IMR-90 (cell line): Measurements from ENCODE around the gene CAND2. TPM values are rescaled to one million over a fixed set of nuclear protein-coding genes. Genes with fewer than 3 reads are reported as not detected.

Experiments
- ATAC-seq: fragments of 200-7000 bp; cut with Tn5 transposase; 2 replicates; pipeline ENCODE4 v1.9.1; 2020; ENCODE audit warnings: low read depth, mild to moderate bottlenecking, moderate library complexity
- BruUV-seq: library from RNA; stranded (reverse); fragments of 400-500 nt; replicated peaks from 2 replicates; lab custom pipeline; 2021; lab: Mats Ljungman, UMichigan
- CTCF ChIA-PET: fragments of 300-600 bp; formaldehyde crosslinking; extraction: SDS; loops from one replicate; lab custom pipeline; 2021; ENCODE audit warnings: antibody characterized with exemption; lab: Yijun Ruan, JAX
- POLR2A ChIA-PET: fragments of 300-600 bp; sonication (Branson Sonifier 250); formaldehyde crosslinking; loops from one replicate; lab custom pipeline; 2022; ENCODE audit warnings: antibody characterized with exemption; ENCODE audit not compliant: unreplicated experiment; lab: Charles Lee
- DNase-seq: peaks from one replicate; pipeline ENCODE4 v3.0.0; 2013
- H2AFZ ChIP-seq: replicated peaks from 2 replicates; pipeline ENCODE3; 2013; ENCODE audit warnings: low read length, mild to moderate bottlenecking; ENCODE audit not compliant: poor library complexity
- H2AK5ac ChIP-seq: 2 replicates; pipeline ENCODE4 v1.6.1; 2013; ENCODE audit warnings: low read depth, low read length, inconsistent platforms
- H2AK9ac ChIP-seq: replicated peaks from 2 replicates; pipeline ENCODE3; 2013; ENCODE audit warnings: mild to moderate bottlenecking, low read depth, low read length, moderate library complexity; ENCODE audit not compliant: poor library complexity
- H2BK120ac ChIP-seq: 2 replicates; pipeline ENCODE4 v1.6.1; 2013; ENCODE audit warnings: low read depth, low read length, inconsistent platforms
- H2BK15ac ChIP-seq: 3 replicates; pipeline ENCODE4 v1.6.1; 2013; ENCODE audit warnings: low read depth, low read length, inconsistent platforms
- H2BK20ac ChIP-seq: 2 replicates; pipeline ENCODE4 v1.6.1; 2013; ENCODE audit warnings: low read depth, mild to moderate bottlenecking, inconsistent platforms, low read length, moderate library complexity
- H2BK5ac ChIP-seq: 2 replicates; pipeline ENCODE4 v1.6.1; 2013; ENCODE audit warnings: mild to moderate bottlenecking, low read depth, low read length, inconsistent platforms; ENCODE audit not compliant: poor library complexity, severe bottlenecking
- H3K14ac ChIP-seq: replicated peaks from 2 replicates; pipeline ENCODE4 v1.6.1; 2013; ENCODE audit warnings: low read depth, low read length, inconsistent platforms
- H3K18ac ChIP-seq: 2 replicates; pipeline ENCODE4 v1.6.1; 2013; ENCODE audit warnings: low read depth, low read length, control low read depth
- H3K23ac ChIP-seq: 2 replicates; pipeline ENCODE4 v1.6.1; 2013; ENCODE audit warnings: low read depth, low read length, inconsistent platforms
- H3K27ac ChIP-seq: 2 replicates; pipeline ENCODE4 v1.5.1; 2013; ENCODE audit warnings: mild to moderate bottlenecking, control low read depth, low read length; ENCODE audit not compliant: insufficient read depth
- H3K27me3 ChIP-seq: 2 replicates; pipeline ENCODE4 v1.6.1; 2013; ENCODE audit warnings: low read length; ENCODE audit not compliant: control insufficient read depth, insufficient read depth
- H3K36me3 ChIP-seq: 2 replicates; pipeline ENCODE4 v1.6.1; 2013; ENCODE audit warnings: low read length, mixed read lengths; ENCODE audit not compliant: control insufficient read depth, insufficient read depth
- H3K4ac ChIP-seq: 2 replicates; pipeline ENCODE4 v1.6.1; 2013; ENCODE audit warnings: low read depth, low read length, inconsistent platforms
- H3K4me1 ChIP-seq: 2 replicates; pipeline ENCODE4 v1.6.1; 2013; ENCODE audit warnings: low read length, mixed read lengths; ENCODE audit not compliant: control insufficient read depth, insufficient read depth
- H3K4me2 ChIP-seq: 2 replicates; pipeline ENCODE4 v1.6.1; 2013; ENCODE audit warnings: low read depth, mild to moderate bottlenecking, control low read depth, low read length, moderate library complexity
- H3K4me3 ChIP-seq: 2 replicates; pipeline ENCODE4 v1.5.1; 2013; ENCODE audit warnings: low read depth, mild to moderate bottlenecking, control low read depth, low read length, moderate library complexity; ENCODE audit not compliant: insufficient read depth
- H3K56ac ChIP-seq: 2 replicates; pipeline ENCODE4 v1.6.1; 2013; ENCODE audit warnings: low read length, inconsistent platforms; ENCODE audit not compliant: insufficient read depth; ENCODE audit errors: extremely low read depth
- H3K79me1 ChIP-seq, 2 experiments: 2 replicates each; pipeline ENCODE4 v1.6.1; 2013; ENCODE audit warnings: low read length in 2 of 2, inconsistent platforms in 1 of 2, low read depth in 1 of 2
- H3K9ac ChIP-seq: 2 replicates; pipeline ENCODE4 v1.6.1; 2013; ENCODE audit warnings: low read depth, low read length, control low read depth
- H3K9me1 ChIP-seq: 2 replicates; pipeline ENCODE4 v1.6.1; 2013; ENCODE audit warnings: low read length, inconsistent platforms; ENCODE audit not compliant: insufficient read depth
- H3K9me3 ChIP-seq: 2 replicates; pipeline ENCODE4 v1.6.1; 2013; ENCODE audit warnings: low read length; ENCODE audit not compliant: control insufficient read depth, insufficient read depth
- H4K20me1 ChIP-seq: 2 replicates; pipeline ENCODE4 v1.6.1; 2013; ENCODE audit warnings: low read length, inconsistent platforms; ENCODE audit not compliant: insufficient read depth
- H4K5ac ChIP-seq: 2 replicates; pipeline ENCODE4 v1.6.1; 2013; ENCODE audit warnings: mild to moderate bottlenecking, low read depth, low read length, control low read depth
- H4K8ac ChIP-seq, 2 experiments: 2 replicates each; pipeline ENCODE4 v1.6.1; 2013; ENCODE audit warnings: low read depth in 2 of 2, low read length in 2 of 2, control low read depth in 1 of 2, inconsistent platforms in 1 of 2
- H4K91ac ChIP-seq: 2 replicates; pipeline ENCODE4 v1.6.1; 2013; ENCODE audit warnings: low read depth, low read length, inconsistent platforms; ENCODE audit not compliant: insufficient read depth
- BHLHE40 ChIP-seq: fragments of 150-350 bp; IDR thresholded peaks from 2 replicates; pipeline ENCODE4 v1.6.1; 2016; ENCODE audit warnings: mild to moderate bottlenecking, low read depth, low read length
- CEBPB ChIP-seq: IDR thresholded peaks from 2 replicates; pipeline ENCODE4 v1.6.1; 2012; ENCODE audit warnings: low read depth, low read length, improper control_type of control experiment
- CTCF ChIP-seq: conservative IDR thresholded peaks from 2 replicates; pipeline ENCODE4 v1.5.1; 2012; ENCODE audit warnings: mild to moderate bottlenecking, low read depth, low read length, improper control_type of control experiment
- FOS ChIP-seq: fragments of 150-350 bp; IDR thresholded peaks from 2 replicates; pipeline ENCODE4 v1.6.1; 2016; ENCODE audit warnings: low read depth, low read length
- MXI1 ChIP-seq: IDR thresholded peaks from 2 replicates; pipeline ENCODE4 v1.6.1; 2012; ENCODE audit warnings: low read depth, mild to moderate bottlenecking, low read length, moderate library complexity, borderline replicate concordance
- NFE2L2 ChIP-seq: fragments of 150-350 bp; IDR thresholded peaks from 2 replicates; pipeline ENCODE4 v1.6.1; 2016; ENCODE audit warnings: low read depth, mild to moderate bottlenecking, low read length
- POLR2A ChIP-seq: IDR thresholded peaks from 2 replicates; pipeline ENCODE4 v1.6.1; 2012; ENCODE audit warnings: mild to moderate bottlenecking, low read depth, low read length
- RFX5 ChIP-seq: IDR thresholded peaks from 2 replicates; pipeline ENCODE4 v1.8.0; 2012; ENCODE audit warnings: low read depth, mild to moderate bottlenecking, low read length, moderate library complexity
- SMC3 ChIP-seq: fragments of 150-350 bp; IDR thresholded peaks from 2 replicates; pipeline ENCODE4 v1.6.1; 2016; ENCODE audit warnings: low read depth, mild to moderate bottlenecking, antibody characterized with exemption, low read length, moderate library complexity
- WGBS, 2 experiments: methylation state at CpG; one replicate each; pipeline versions ENCODE4 v1.1.5 to v1.1.7; 2013; ENCODE audit warnings: missing lambda C conversion rate in 2 of 2; ENCODE audit not compliant: insufficient read length in 1 of 2; ENCODE audit errors: extremely low coverage in 2 of 2; 5-methylcytosine and 5-hydroxymethylcytosine counted together
- dilution Hi-C: fragments of 300-500 bp; cut with HindIII; formaldehyde crosslinking; loops from one replicate; pipeline ENCODE4 v1.14.3; 2018; ENCODE audit warnings: low sequenced_read_pairs; ENCODE audit not compliant: unreplicated experiment
- in situ Hi-C: fragments of 300-500 bp; cut with MboI; formaldehyde crosslinking; loops from 3 replicates; pipeline ENCODE4 v1.14.3; 2019; ENCODE audit warnings: low sequenced_read_pairs, inconsistent platforms, mixed read lengths
- intact Hi-C: fragments of 100-400 bp; cut with micrococcal nuclease; formaldehyde crosslinking; loops from 2 replicates; pipeline ENCODE4 v1.10.0; 2022
- polyA plus RNA-seq, 3 experiments: library from polyadenylated mRNA; depleted of rRNA; stranded (reverse); fragments of >200 nt; gene quantifications; 2 replicates each; pipeline ENCODE4 v1.2.3, GENCODE V29; 2012; ENCODE audit warnings: low replicate concordance in 1 of 3
- total RNA-seq: library from RNA; depleted of rRNA; stranded (reverse); fragments of >200 nt; gene quantifications from 2 replicates; pipeline ENCODE4 v1.2.3, GENCODE V29; 2012
- TF ChIP-seq, protein P1 (sequence below): fragments of 150-350 bp; IDR thresholded peaks from 2 replicates; pipeline ENCODE4 v1.6.1; 2016; ENCODE audit warnings: low read depth, mild to moderate bottlenecking, low read length, moderate library complexity, borderline replicate concordance

The CAND2 gene
- total and polyA plus RNA-seq, 2 of the 4 experiments (the other 2 are of a cell fraction), result 2.9 to 4.9 TPM

- no peak for TF ChIP-seq CTCF
- no peak for TF ChIP-seq BHLHE40
- TF ChIP-seq CEBPB, result no peak
These were observed at the start of gene CAND2 (continued) for GRCh38 chr3:12796171-12797123.

DNA sequence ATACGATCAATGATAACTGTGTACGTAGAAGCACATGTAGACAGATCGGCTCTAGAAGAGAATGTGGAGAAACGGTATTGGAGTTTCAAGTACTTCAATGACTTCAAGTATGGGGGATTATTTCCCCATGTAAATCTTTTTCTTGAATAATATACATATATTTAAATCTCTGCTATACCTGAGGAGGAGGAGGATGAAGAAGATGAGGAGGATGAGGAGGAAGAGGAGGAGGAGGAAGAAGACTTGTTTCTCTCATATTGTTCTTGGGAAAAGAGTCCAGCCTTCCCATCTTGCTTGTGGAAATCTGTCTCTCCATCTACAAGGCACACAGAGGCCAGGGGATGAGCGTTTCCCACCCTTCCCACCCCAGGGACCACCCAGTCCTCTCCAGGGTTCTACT lies 48.0 kb upstream of the CAND2 start:
- intact Hi-C loops, result no loop called here
- dilution Hi-C loops, result no loop called here

More for the DNA sequence above, 48.0 kb upstream of the CAND2 start:
- Histone ChIP-seq H3K4me2 (no peak overlapping the region), H3K56ac (no peak overlapping the region), H4K8ac (no peak overlapping the region), H3K18ac (no peak overlapping the region), H3K9ac (no peak overlapping the region), H3K27ac (no peak overlapping the region), H2BK20ac (no peak overlapping the region), H4K5ac (no peak overlapping the region), H4K91ac (no peak overlapping the region), H2AK9ac (no peak overlapping the region), H2AFZ (no peak overlapping the region), H4K20me1 (no peaks in the 10 kb centered on the region), H3K9me1 (peaks cover 10% of the 10 kb centered on the region), H3K23ac (no peak overlapping the region), H2BK120ac (no peak overlapping the region), H2BK15ac (no peak overlapping the region), H3K27me3 (peaks cover 9% of the 10 kb centered on the region), H3K4me1 (peaks cover 9% of the 10 kb centered on the region), H2AK5ac (no peak overlapping the region), H3K14ac (no peak overlapping the region), H3K36me3 (no peaks in the 10 kb centered on the region), H3K9me3 (no peaks in the 10 kb centered on the region), H2BK5ac (no peak overlapping the region), H3K79me1 (no peaks in the 10 kb centered on the region), H3K4ac (no peak overlapping the region), H3K4me3 (no peak overlapping the region)
- in situ Hi-C loops, result no loop called here
- ChIA-PET POLR2A (no interaction called here), CTCF (no interaction called here)
- ATAC-seq, result no peak
- DNase-seq, result no peak
- no peak for TF ChIP-seq CTCF
- no peak for TF ChIP-seq RFX5
- no peak for TF ChIP-seq BHLHE40
- no peak for TF ChIP-seq MXI1
- TF ChIP-seq, protein P1, sequence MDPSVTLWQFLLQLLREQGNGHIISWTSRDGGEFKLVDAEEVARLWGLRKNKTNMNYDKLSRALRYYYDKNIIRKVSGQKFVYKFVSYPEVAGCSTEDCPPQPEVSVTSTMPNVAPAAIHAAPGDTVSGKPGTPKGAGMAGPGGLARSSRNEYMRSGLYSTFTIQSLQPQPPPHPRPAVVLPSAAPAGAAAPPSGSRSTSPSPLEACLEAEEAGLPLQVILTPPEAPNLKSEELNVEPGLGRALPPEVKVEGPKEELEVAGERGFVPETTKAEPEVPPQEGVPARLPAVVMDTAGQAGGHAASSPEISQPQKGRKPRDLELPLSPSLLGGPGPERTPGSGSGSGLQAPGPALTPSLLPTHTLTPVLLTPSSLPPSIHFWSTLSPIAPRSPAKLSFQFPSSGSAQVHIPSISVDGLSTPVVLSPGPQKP, result no peak
- no peak for TF ChIP-seq FOS
- TF ChIP-seq SMC3, result no peak
- no peak for TF ChIP-seq POLR2A
- no peak for TF ChIP-seq NFE2L2
- no TSS peak for BruUV-seq
- WGBS, 2 experiments, result no CpG with 5 or more reads among the region's 5 CpGs
